H9 (cell line): ENCODE data around the gene TTC9B. TPM values are rescaled to one million over a fixed set of nuclear protein-coding genes. Genes with fewer than 3 reads are reported as not detected.

Experiments used
- DNase-seq: peaks from one replicate; pipeline ENCODE4 v3.0.0-alpha.2; 2017
- H2AFZ ChIP-seq: one replicate; pipeline ENCODE4 v1.6.1; 2013; ENCODE audit warnings: mild to moderate bottlenecking, low read length, control low read depth, moderate library complexity
- H2AK5ac ChIP-seq: 2 replicates; pipeline ENCODE4 v1.6.1; 2013; ENCODE audit warnings: low read length, control low read depth, mixed read lengths; ENCODE audit not compliant: insufficient read length
- H2BK120ac ChIP-seq: one replicate; pipeline ENCODE4 v1.6.1; 2013; ENCODE audit warnings: low read depth, mild to moderate bottlenecking, low read length, control low read depth, inconsistent platforms; ENCODE audit not compliant: poor library complexity, severe bottlenecking
- H2BK12ac ChIP-seq: 2 replicates; pipeline ENCODE4 v1.6.1; 2013; ENCODE audit warnings: low read length, control low read depth, mixed read lengths, low read depth; ENCODE audit not compliant: insufficient read length
- H2BK15ac ChIP-seq: 2 replicates; pipeline ENCODE4 v1.6.1; 2013; ENCODE audit warnings: low read depth, low read length, control low read depth
- H2BK20ac ChIP-seq: one replicate; pipeline ENCODE4 v1.6.1; 2013; ENCODE audit warnings: low read depth, mild to moderate bottlenecking, low read length, control low read depth, inconsistent platforms; ENCODE audit not compliant: poor library complexity, severe bottlenecking
- H2BK5ac ChIP-seq: 2 replicates; pipeline ENCODE4 v1.6.1; 2013; ENCODE audit warnings: low read length, control low read depth, mixed read lengths; ENCODE audit not compliant: insufficient read length
- H3K14ac ChIP-seq: 2 replicates; pipeline ENCODE4 v1.6.1; 2013; ENCODE audit warnings: low read length, control low read depth; ENCODE audit not compliant: insufficient read depth
- H3K18ac ChIP-seq: 2 replicates; pipeline ENCODE4 v1.6.1; 2013; ENCODE audit warnings: low read depth, mild to moderate bottlenecking, mixed read lengths, low read length, control low read depth; ENCODE audit not compliant: insufficient read length
- H3K23ac ChIP-seq: 2 replicates; pipeline ENCODE4 v1.6.1; 2013; ENCODE audit warnings: low read length, control low read depth, mixed read lengths, low read depth; ENCODE audit not compliant: insufficient read length
- H3K23me2 ChIP-seq: 2 replicates; pipeline ENCODE4 v1.6.1; 2013; ENCODE audit warnings: low read depth, mild to moderate bottlenecking, mixed read lengths, low read length, control low read depth; ENCODE audit not compliant: insufficient read length, poor library complexity, severe bottlenecking
- H3K27ac ChIP-seq: 2 replicates; pipeline ENCODE4 v1.5.1; 2013; ENCODE audit warnings: low read length, control low read depth, mixed read lengths, low read depth; ENCODE audit not compliant: insufficient read length
- H3K27me3 ChIP-seq: 2 replicates; pipeline ENCODE4 v1.6.1; 2013; ENCODE audit warnings: low read length, control low read depth, inconsistent platforms; ENCODE audit not compliant: insufficient read depth
- H3K4ac ChIP-seq: 2 replicates; pipeline ENCODE4 v1.6.1; 2013; ENCODE audit warnings: low read depth, mild to moderate bottlenecking, control low read depth, inconsistent platforms, low read length, moderate library complexity
- H3K4me1 ChIP-seq: 2 replicates; pipeline ENCODE4 v1.6.1; 2013; ENCODE audit warnings: low read length, control low read depth, inconsistent platforms; ENCODE audit not compliant: insufficient read depth
- H3K4me2 ChIP-seq: 2 replicates; pipeline ENCODE4 v1.6.1; 2013; ENCODE audit warnings: low read length, control low read depth, mixed read lengths; ENCODE audit not compliant: insufficient read length, insufficient read depth
- H3K56ac ChIP-seq: 2 replicates; pipeline ENCODE4 v1.6.1; 2013; ENCODE audit warnings: low read depth, mild to moderate bottlenecking, mixed read lengths, low read length, control low read depth; ENCODE audit not compliant: insufficient read length
- H3K79me1 ChIP-seq: 2 replicates; pipeline ENCODE4 v1.6.1; 2013; ENCODE audit warnings: low read depth, mild to moderate bottlenecking, moderate library complexity, low read length, control low read depth, inconsistent platforms; ENCODE audit not compliant: insufficient read depth, poor library complexity, severe bottlenecking
- H3K79me2 ChIP-seq: 2 replicates; pipeline ENCODE4 v1.6.1; 2013; ENCODE audit warnings: low read length, control low read depth, inconsistent platforms; ENCODE audit not compliant: insufficient read depth
- H3K9ac ChIP-seq: 2 replicates; pipeline ENCODE4 v1.6.1; 2013; ENCODE audit warnings: low read length, control low read depth, mixed read lengths; ENCODE audit not compliant: insufficient read length; ENCODE audit errors: extremely low read depth
- H3K9me3 ChIP-seq: one replicate; pipeline ENCODE4 v1.6.1; 2013; ENCODE audit warnings: low read depth, low read length, inconsistent platforms; ENCODE audit not compliant: control insufficient read depth
- H3T11ph ChIP-seq: one replicate; pipeline ENCODE4 v1.6.1; 2013; ENCODE audit warnings: mild to moderate bottlenecking, low read length, control low read depth, inconsistent platforms
- H4K20me1 ChIP-seq: one replicate; pipeline ENCODE4 v1.6.1; 2013; ENCODE audit not compliant: control insufficient read depth, insufficient read length, insufficient read depth
- H4K5ac ChIP-seq: 2 replicates; pipeline ENCODE4 v1.6.1; 2013; ENCODE audit warnings: low read depth, mild to moderate bottlenecking, mixed read lengths, low read length, control low read depth; ENCODE audit not compliant: insufficient read length
- H4K8ac ChIP-seq: replicated peaks from 2 replicates; pipeline ENCODE4 v1.6.1; 2013; ENCODE audit warnings: low read length, control low read depth, mixed read lengths, low read depth; ENCODE audit not compliant: insufficient read length
- H4K91ac ChIP-seq: 2 replicates; pipeline ENCODE4 v1.6.1; 2013; ENCODE audit warnings: low read depth, mild to moderate bottlenecking, moderate library complexity, mixed read lengths, low read length, control low read depth; ENCODE audit not compliant: insufficient read length
- H3K27ac Mint-ChIP-seq, 3 experiments: 2 replicates in 2 of 3; 3 replicates in 1 of 3; pipeline ENCODE4 v1.8.0; 2020 to 2021; ENCODE audit warnings: mixed read lengths in 3 of 3, mild to moderate bottlenecking in 1 of 3, moderate library complexity in 1 of 3
- H3K27me3 Mint-ChIP-seq: 2 replicates; pipeline ENCODE4 v1.8.0; 2021; ENCODE audit warnings: low read depth, mild to moderate bottlenecking, moderate library complexity, mixed read lengths
- H3K36me3 Mint-ChIP-seq, 3 experiments: 2 replicates in 2 of 3; 3 replicates in 1 of 3; pipeline ENCODE4 v1.8.0; 2020 to 2021; ENCODE audit warnings: low read depth in 3 of 3, mixed read lengths in 3 of 3; ENCODE audit not compliant: insufficient read depth in 1 of 3
- H3K4me1 Mint-ChIP-seq, 2 experiments: 2 replicates each; pipeline ENCODE4 v1.8.0; 2020; ENCODE audit warnings: mixed read lengths in 2 of 2
- H3K4me3 Mint-ChIP-seq, 2 experiments: 2 replicates in 1 of 2; 3 replicates in 1 of 2; pipeline ENCODE4 v1.8.0; 2020 to 2021; ENCODE audit warnings: mild to moderate bottlenecking in 2 of 2, mixed read lengths in 2 of 2, moderate library complexity in 1 of 2
- H3K9me3 Mint-ChIP-seq, 2 experiments: 2 replicates in 1 of 2; 3 replicates in 1 of 2; pipeline ENCODE4 v1.8.0; 2020; ENCODE audit warnings: mild to moderate bottlenecking in 2 of 2, mixed read lengths in 2 of 2, moderate library complexity in 1 of 2
- CTCF ChIP-seq: fragments of 200-600 bp; sonication (generic); conservative IDR thresholded peaks from 3 replicates; pipeline ENCODE4 v1.8.0; 2021; ENCODE audit warnings: antibody characterized with exemption, mild to moderate bottlenecking
- WGBS: extraction: QIAGEN DNeasy Blood & Tissue Kit; methylation state at CpG from one replicate; pipeline ENCODE4 v1.1.7; 2013; ENCODE audit warnings: missing lambda C conversion rate, low lambda C conversion rate, mixed read lengths; ENCODE audit not compliant: insufficient read length; ENCODE audit errors: extremely low coverage; 5-methylcytosine and 5-hydroxymethylcytosine counted together
- total RNA-seq: library from RNA; stranded (reverse); gene quantifications from 2 replicates; pipeline ENCODE4 v1.2.1, GENCODE V29; 2021

TTC9B gene
- total RNA-seq, 1 experiment from 2014 or later, result 0.15 TPM

- Histone ChIP-seq H3K79me2 (no peaks in the 10 kb centered on the region), H2BK5ac (no peak within 1 kb of the TSS), H3K4me1 (peaks cover 4% of the 10 kb centered on the region; the same call in 1 of the 2 replicates), H3K9me3 (no peaks in the 10 kb centered on the region), H4K91ac (no peak within 1 kb of the TSS), H3K27ac (no peak within 1 kb of the TSS), H2BK12ac (no peak within 1 kb of the TSS), H3K27me3 (no peaks in the 10 kb centered on the region; the same call in 1 of the 2 replicates), H3K79me1 (no peaks in the 10 kb centered on the region), H2BK120ac (no peak within 1 kb of the TSS), H2AK5ac (no peak within 1 kb of the TSS), H2AFZ (no peak within 1 kb of the TSS), H3K4me2 (peak within 1 kb of the TSS; percentile 53), H3K9ac (no peak within 1 kb of the TSS), H3K18ac (no peak within 1 kb of the TSS), H3K56ac (no peak within 1 kb of the TSS), H3K14ac (peak within 1 kb of the TSS; percentile 82), H4K5ac (no peak within 1 kb of the TSS), H3K4ac (no peak within 1 kb of the TSS), H2BK15ac (no peak within 1 kb of the TSS), H3K23me2 (peaks cover 9% of the 10 kb centered on the region), H3T11ph (no peak within 1 kb of the TSS), H3K23ac (no peak within 1 kb of the TSS), H4K20me1 (no peaks in the 10 kb centered on the region), H2BK20ac (no peak within 1 kb of the TSS), H4K8ac (no peak within 1 kb of the TSS)
- Mint-ChIP-seq H3K4me3 (peak within 1 kb of the TSS; percentile 81 to 88), H3K4me1 (peaks cover 9 to 22% of the 10 kb centered on the region in 2 experiments), H3K36me3 (no peaks in the 10 kb centered on the region; a peak in 1 of 7 replicates), H3K9me3 (no peaks in the 10 kb centered on the region), H3K27me3 (peaks cover 8% of the 10 kb centered on the region), H3K27ac (peak within 1 kb of the TSS in 2 of 3 experiments; percentile 64 to 76; a peak in 3 of 7 replicates)
- WGBS, result no CpG with 5 or more reads among the region's 116 CpGs
- TF ChIP-seq CTCF, result no peak
- DNase-seq, result peak; percentile 63
Observed at GRCh38 chr19:40190891-40191835, 27.0 kb downstream of the TTC9B start, which contains the start of gene MAP3K10. MAP3K10 (plus strand) TSS chr19:40191426; CDS start chr19:40192032, 606 bp downstream.
